GM19099 (cell line): ENCODE results near the gene HSH2D.
A peak's percentile ranks its signal among the peaks of the same experiment; 100 is the strongest.

ENCODE experiments used
- POLR2A ChIP-seq: IDR thresholded peaks from 3 replicates; pipeline ENCODE4 v1.6.1; 2011; ENCODE audit warnings: low read depth; ENCODE audit not compliant: insufficient read length; ENCODE audit errors: extremely low read depth

The HSH2D gene

GRCh38 chr19:16117594-16118033, 25.9 kb upstream of the HSH2D start:
- TF ChIP-seq POLR2A: peak; percentile 28

GRCh38 chr19:16118489-16119033, 24.9 kb upstream of the HSH2D start:
- TF ChIP-seq POLR2A: peak; percentile 66

GRCh38 chr19:16121141-16121540, 22.3 kb upstream of the HSH2D start:
- no peak for TF ChIP-seq POLR2A

- TF ChIP-seq POLR2A: no peak
These were observed 21.5 kb upstream of the HSH2D start for GRCh38 chr19:16121967-16122366.

GRCh38 chr19:16124953-16125352, 18.5 kb upstream of the HSH2D start:
- TF ChIP-seq POLR2A: no peak

- no peak for TF ChIP-seq POLR2A
These were observed 17.6 kb upstream of the HSH2D start for GRCh38 chr19:16125737-16126495.

- TF ChIP-seq POLR2A: no peak
These were observed 16.4 kb upstream of the HSH2D start for GRCh38 chr19:16127080-16127479.

GRCh38 chr19:16127776-16128371, 15.6 kb upstream of the HSH2D start:
- TF ChIP-seq POLR2A: no peak

GRCh38 chr19:16131648-16132047, 11.8 kb upstream of the HSH2D start:
- no peak for TF ChIP-seq POLR2A

GRCh38 chr19:16133818-16134217, 9.7 kb upstream of the HSH2D start:
- TF ChIP-seq POLR2A: no peak

- TF ChIP-seq POLR2A: no peak
These were observed 9.0 kb upstream of the HSH2D start for GRCh38 chr19:16134510-16134909.

- no peak for TF ChIP-seq POLR2A
These were observed 7.9 kb upstream of the HSH2D start for GRCh38 chr19:16135430-16136127.

- no peak for TF ChIP-seq POLR2A
These were observed 7.1 kb upstream of the HSH2D start for GRCh38 chr19:16136185-16136999.

GRCh38 chr19:16139752-16140151, 3.7 kb upstream of the HSH2D start:
- TF ChIP-seq POLR2A: no peak

- no peak for TF ChIP-seq POLR2A
These were observed 2.4 kb upstream of the HSH2D start for GRCh38 chr19:16141043-16141442.
